ENCODE data around the gene KDM1A.

- TF ChIP-seq CTCF (tag by site-specific recombination; IDR thresholded peaks at IDR 0.05) (no peak), ZNF530 (tag by site-specific recombination; IDR thresholded peaks at IDR 0.05; ENCODE audit: low read depth) (no peak), ZXDB (tag by site-specific recombination; IDR thresholded peaks at IDR 0.05) (no peak), ZFP37 (tag by site-specific recombination; IDR thresholded peaks at IDR 0.05) (no peak), ZNF24 (tag by site-specific recombination; IDR thresholded peaks at IDR 0.05) (no peak), MZF1 (tag by site-specific recombination; IDR thresholded peaks at IDR 0.05; ENCODE audit: borderline replicate concordance) (no peak), HOXA7 (CRISPR knock-in tag; IDR thresholded peaks at IDR 0.05; ENCODE audit: borderline replicate concordance) (no peak), PRDM10 (tag by site-specific recombination; IDR thresholded peaks at IDR 0.05) (no peak), KLF16 (tag by site-specific recombination; IDR thresholded peaks at IDR 0.05) (no peak), ZBTB26 (tag by site-specific recombination; optimal IDR thresholded peaks at IDR 0.05) (no peak), ZNF292 (tag by site-specific recombination; IDR thresholded peaks at IDR 0.05; ENCODE audit: borderline replicate concordance, low read depth) (no peak), ZNF335 (tag by site-specific recombination; conservative IDR thresholded peaks at IDR 0.05) (no peak), ZNF777 (tag by site-specific recombination; IDR thresholded peaks at IDR 0.05; ENCODE audit: borderline replicate concordance) (no peak)
Measured at GRCh38 chr1:23085696-23086095, 66.4 kb downstream of the KDM1A start.

Data from HEK293 (cell line).